GM21367 (cell line): ENCODE data around the gene NCAM2.

ENCODE experiments used
- ATAC-seq: cut with Tn5 transposase; IDR thresholded peaks from one replicate; pipeline ENCODE4 v1.9.1; 2021; ENCODE audit not compliant: unreplicated experiment

NCAM2 gene

DNA sequence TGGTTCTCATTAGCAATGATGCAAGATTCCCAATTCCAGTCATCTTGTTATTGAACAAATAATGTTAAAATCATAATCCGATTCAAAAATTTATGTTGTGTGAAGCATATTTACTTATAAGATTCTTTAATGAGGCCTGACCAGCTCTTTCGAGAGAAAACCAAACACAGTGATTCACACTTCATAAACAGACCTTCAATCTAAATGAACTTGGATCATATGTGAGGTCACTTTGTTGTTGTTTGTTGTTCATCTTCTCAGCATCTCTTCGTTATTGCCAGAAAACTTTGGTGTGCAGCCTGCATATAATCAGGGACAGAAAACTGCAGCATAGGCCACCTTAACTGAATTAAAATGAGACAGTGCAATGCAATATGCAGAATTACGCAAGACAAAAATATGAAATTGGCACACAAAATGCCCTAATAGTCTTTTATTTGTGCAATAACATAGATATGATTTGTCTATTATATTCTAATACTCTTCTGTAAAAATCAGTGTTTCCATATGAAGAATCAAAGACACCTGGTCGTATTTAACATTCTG, 30.1 kb downstream of the NCAM2 start:
- no peak for ATAC-seq

DNA sequence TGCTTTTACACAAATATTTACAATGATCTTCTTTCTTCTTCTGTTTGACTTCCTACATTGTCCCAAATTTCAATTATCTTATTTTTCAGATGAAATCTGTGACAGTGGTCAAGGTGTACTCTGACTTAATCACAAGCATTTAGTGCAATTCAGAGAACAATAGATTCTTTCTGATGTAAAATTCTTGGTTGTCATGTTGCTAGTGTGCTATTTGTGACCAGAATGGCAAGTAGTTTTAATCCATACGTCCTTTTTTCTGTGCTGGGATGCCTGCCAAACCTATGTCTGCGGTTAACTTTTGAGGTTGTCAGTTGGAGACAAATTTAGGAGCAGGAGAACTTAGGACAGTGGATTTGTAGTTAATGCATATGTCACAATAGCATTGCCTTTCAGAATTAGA, 31.0 kb downstream of the NCAM2 start:
- ATAC-seq = no peak

DNA sequence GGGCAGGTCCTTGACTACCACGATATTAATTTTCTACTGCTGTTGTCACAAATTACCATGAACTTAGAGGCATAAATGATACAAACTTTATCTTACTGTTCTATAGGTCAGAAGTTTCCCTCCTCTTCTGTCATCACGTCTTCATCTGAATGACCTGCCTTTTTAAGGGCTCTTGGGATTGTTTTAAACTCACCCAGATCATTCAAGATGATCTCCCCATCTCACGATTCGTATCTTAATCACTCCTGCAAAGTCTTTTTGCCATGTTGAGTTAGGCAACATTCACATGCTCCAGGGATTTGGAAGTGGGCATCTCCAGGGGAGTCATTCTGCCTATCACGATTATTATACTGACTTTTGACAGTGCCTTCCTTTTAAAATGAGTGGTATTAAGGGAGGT, 32.1 kb downstream of the NCAM2 start:
- ATAC-seq = no peak

DNA sequence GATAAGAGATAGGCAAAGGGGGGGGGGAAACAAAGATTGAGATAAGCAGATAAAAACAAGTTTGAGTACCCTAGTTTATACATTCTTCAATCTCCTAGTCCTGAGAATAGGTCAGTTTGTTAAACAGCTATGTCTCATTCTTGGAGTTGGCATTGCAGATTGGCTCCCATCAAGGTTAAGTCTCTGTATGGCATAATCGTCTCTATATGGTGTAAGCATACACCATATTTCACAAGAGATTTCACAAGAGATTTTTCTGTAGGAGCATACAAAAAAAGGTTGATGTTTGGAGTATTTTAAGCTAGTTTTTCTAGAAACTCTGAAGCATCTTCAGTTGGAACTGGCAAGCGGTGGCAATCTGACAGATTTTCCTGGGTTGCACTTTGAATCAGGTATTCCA, 35.8 kb downstream of the NCAM2 start:
- ATAC-seq = no peak

DNA sequence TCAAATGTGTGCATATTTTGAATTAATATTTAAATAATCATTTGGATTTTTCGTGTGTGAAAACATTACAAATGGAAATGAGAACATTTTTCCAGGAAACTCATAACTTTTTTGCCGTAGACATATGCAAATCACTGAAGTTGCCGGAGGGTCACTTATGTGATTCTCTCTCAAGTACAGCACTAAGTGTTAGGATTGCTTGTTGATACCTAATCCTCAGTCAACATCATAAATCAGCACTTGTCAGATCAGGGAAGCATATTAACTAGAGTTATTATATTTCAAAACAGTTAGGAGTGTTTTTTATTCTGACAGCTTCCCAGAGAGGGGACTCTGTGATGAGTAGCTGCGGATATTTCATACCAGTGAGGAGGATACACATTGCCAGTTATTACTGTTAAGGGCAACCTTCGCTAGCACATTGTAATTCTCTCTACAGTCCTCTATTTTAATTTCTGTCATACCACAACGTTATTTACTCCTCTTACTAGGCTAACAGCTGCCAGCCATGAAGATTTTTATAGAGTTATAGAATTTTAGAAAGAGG, 41.5 kb downstream of the NCAM2 start:
- no peak for ATAC-seq

DNA sequence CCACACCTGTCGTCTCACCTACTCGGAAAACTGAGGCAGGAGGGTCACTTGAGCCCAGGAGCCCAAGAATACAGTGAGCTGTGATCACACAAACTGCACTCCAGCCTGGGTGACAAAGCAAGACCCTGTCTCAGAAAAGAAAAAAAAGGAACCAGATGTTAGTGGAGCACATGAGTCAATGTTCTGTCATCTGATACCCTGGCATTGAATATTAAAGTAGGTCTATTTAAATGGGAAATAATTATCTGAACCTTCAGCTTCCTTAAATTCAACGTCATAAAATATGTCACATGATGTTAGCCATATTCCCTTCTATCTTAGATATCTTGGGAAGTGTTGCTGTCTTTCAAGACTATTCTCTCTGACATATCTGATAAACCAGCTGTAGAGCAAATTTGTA, 47.3 kb downstream of the NCAM2 start:
- ATAC-seq = no peak

DNA sequence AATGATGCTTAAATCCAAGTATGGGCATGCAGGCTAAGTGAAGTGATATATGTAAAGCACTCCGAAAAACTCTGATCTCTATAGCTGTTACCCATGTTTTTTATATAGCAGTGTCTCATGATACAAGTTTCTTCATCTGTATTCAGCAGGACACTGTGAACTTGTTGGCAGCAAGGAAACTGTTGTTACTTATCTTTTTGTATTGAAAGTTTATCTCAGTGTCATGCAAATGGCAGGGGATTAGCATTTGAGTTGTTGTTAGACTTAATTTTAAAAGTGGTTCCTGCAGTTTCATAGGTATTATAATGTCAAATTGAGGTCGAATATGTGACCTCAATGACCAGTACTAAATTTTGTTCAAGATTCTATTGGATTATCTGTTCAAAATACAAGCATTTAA, 47.9 kb downstream of the NCAM2 start:
- no peak for ATAC-seq

DNA sequence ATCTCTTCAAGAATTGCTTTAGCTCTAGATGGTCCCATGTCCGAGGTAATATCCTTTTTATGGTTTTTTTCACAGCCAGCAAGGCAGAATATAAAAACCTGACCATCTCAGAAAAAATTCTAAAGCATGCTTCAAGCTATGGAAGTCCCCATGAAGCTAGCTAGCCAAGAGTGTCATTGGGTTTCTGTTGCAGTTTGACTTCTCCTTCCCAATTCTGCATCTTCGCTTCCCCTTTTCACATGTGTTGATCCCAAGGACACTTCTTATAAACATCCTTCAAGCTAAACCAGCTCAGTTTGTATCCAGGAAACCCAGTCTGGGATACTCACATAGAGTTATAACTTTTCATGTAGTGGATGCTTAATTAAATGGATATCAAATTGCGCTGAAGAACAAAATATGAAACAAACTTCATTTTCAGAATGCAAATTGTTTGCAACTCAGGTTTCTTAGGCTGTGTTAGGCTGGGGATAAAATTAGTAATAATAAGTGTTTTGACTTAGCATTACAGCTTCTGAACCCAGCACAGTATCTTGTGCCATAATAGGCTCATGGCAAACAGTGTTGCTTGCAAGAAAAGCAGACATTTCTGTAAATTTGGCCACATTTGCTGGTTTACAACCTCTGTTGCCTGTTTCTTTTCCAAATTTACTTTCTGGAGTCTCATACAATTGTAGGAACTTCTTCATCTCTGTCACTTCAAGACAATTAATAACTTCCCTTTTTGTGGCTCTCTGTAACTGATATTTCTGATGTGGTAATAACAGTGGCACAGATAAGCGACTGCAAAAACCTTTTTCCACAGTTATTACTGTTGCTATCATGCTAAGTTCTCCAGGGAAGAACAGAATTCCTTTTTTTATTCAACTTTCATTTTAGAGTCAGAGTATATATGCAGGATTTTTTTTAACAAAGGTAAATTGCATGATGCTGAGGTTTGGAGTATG, 53.2 kb downstream of the NCAM2 start:
- ATAC-seq = no peak

DNA sequence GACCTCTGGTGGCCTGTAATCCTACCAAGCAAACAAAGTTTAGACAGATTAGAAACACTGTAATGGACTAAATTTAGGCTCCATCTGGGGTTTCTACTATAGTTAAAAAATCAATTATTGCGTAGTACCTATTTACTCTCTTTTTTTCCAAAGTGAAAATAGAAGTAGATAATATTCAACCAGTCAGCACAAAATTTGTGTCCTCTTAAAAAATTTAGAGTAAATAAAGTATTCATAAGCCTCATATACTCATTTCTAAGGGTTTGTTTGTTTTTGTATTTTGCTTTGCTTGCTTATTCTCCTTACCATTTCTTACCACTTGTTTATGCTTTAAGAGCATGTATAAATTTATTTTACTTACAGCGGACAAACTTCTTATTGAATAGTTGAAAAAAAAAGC, 54.5 kb downstream of the NCAM2 start:
- no peak for ATAC-seq

DNA sequence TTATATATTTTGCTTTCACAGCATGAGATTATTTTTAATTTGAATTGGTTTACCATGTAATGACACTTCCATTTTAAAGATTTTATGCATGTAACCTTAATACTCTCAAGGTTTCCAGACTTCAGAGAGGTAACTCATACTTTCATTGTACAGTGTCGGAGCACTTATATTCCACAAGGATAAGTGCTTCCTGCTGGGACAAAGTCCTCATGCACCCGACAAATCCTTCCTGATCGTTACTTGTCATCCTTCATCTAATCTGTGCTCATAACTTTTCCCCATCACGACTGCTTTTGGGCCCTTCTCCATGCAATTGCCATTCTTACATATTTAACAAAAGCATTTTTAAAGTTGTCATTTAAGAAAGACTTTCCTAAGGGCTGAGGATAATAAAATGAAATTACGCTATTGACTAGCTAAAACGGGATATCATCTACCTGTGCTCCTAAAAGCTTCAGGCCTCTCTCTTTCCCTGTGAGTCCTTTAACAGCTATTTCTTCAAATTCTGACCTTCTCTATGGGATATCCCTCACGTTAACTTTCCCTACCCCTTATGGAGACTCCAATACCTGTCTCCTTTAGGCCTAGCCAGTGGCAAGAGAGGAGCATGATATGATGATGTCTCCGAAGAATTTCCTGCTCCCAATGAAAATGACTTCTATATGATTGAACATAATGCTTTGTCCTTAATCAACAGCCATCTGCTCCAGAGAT, 59.3 kb downstream of the NCAM2 start:
- no peak for ATAC-seq

DNA sequence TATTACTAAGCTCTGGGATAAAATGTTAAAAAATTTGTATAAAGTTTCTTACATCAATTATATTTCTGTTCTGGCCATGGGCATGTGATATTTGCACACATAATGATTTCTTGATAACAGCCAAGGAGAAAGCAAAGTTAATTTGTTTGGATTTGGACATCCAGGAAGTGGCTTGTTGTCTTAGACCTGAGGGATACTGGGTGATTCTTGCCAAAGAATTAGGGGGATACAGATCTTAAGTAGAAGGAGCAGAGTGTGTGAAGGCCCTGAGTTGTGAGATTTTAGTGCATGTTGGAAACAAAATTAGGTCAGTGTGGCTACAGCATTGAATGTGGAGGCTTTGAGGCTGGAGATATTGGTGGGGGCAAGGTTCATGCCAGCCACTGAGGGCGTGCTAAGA, 65.6 kb downstream of the NCAM2 start:
- no peak for ATAC-seq

DNA sequence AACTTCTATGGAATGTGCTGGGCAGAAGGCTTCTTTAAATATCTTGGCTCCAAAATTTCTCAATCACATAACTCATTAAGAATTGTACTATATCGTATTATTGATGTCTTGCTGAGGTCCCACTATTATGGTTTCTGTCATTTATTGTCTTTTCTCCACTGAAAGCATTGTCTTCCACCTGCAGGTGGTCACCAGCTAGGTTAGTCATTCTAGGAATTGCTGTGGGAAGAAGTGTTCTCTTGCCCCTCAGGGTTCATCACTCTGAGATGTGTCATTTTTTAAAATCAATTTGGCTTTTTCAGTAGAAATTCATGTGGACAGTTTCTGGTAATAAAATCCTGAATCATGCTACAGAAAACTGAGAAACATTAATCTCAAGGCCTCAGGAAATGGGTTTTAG, 66.1 kb downstream of the NCAM2 start:
- no peak for ATAC-seq

DNA sequence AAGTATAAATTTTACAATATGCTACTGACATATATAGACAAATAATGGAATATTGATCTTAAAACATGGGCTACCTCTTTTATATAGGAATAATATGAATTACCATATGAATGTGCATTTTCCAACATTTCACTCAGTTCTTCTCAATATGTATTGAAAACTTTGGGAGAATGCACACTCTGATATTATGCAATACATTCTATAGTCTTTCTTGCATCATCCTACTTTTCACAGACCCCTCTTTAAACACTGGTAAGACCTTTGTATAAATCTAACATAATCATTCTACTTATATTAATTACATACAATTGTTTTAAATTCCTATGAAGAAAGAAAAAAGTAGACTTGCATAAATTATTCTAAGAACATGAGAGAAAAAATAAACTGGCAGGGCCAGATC, 69.2 kb downstream of the NCAM2 start:
- ATAC-seq = no peak

DNA sequence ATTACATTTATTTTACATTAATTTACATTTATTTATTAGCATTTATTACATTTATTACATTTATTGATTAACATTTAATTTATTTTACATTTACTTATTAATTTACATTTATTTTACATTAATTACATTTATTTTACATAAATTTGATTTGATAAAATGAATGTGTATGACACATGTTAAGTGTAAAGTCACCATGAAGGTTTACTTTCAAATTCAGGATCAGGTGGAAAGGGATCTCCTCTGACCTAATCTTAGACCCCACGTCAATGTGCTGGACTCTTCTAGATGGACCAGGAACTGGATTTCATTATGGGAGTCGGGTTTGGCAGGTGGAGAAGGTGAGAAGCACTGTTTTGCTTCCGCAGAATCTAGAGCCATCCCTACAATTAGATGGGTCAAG, 76.1 kb downstream of the NCAM2 start:
- ATAC-seq = no peak

DNA sequence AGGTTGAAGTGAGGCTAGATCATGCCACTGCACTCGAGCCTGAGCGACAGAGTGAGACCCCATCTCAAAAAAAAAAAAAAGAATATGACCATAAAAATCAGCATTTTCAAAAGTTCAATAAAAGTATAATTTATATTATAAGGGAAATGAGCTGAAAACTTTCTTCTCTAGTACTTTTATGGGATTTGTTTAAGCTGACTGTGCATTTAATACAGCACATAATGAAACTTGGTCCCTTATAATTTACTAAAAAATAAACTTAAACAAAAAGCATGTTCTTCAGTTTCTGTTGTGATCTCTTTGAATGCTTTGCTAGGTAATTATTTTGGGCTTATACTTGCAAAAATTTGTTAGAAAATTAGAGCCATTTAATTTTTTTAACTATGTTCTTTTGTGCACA, 77.8 kb downstream of the NCAM2 start:
- ATAC-seq = no peak

DNA sequence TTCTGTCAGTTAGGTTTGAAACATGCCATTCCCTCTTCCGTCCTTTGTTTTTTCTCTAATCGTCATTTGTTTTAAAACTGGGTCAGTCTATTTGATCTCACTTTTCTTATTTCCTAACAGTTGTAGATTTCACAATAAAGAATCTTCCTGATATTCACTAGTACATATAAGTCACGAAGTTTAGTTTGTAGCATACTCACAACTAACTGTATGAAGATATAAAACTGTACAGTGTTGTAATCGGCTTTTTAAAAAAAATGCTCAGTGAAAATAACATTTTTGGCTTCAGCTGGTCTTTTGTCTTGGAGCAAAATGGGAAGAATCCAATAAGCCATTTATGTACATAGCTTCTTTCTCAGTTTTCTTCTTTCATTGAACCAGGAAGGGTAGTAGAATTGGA, 78.3 kb downstream of the NCAM2 start:
- no peak for ATAC-seq

DNA sequence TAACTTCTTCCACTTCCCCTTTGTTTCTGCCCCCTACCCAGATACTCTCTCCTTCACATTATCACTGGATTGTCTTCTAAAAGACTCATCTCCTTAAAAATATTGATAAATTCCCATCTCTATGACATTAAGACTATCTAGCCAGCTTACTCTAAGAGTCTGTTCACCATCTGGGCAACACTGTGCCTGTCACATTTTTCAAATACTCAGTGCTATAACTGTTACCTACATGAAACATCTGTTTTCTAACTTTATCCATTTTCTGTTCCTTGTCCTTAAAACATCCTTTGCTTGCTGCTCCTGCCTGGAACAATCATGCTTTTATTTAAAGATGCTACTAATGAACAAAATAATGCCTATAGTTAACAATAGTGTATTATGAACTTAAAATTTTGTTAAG, 81.4 kb downstream of the NCAM2 start:
- no peak for ATAC-seq

DNA sequence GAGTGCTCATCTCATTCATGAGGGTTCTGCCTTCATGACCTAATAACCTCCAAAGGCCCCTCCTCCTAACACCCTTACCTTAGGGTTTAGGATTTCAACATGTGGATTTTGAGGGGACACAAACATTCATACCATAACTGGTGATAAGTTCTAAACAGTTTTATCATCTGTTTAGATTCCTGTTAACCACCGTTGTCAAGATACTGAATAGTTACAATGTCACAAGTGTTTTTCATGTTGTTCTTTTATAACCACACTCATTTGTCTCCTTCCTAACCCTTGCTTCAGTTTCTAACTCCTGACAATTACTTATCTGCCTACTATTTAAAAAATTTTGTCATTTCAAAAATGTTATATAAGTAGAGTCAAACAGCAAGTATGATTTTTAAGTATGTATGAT, 86.0 kb downstream of the NCAM2 start:
- ATAC-seq = no peak

DNA sequence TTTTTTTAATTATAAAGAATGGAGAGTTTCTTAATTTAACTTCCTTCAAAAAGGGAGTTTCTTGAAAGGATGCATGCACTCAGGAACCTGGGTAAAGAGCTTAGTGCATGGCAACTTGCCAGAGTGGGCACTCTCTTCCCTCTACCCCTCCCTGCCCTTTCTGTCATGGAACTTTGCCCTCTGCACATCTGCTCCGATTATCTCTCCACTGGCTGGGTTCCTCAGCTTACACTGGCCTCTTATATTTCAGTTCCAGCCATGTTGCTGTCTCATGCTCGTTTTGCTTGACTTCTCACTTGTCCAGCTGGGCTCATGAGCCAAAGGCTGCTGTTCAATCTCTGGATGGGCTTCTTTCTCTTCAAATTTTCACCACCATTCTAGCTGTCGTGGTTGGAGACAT, 87.0 kb downstream of the NCAM2 start:
- ATAC-seq = no peak

DNA sequence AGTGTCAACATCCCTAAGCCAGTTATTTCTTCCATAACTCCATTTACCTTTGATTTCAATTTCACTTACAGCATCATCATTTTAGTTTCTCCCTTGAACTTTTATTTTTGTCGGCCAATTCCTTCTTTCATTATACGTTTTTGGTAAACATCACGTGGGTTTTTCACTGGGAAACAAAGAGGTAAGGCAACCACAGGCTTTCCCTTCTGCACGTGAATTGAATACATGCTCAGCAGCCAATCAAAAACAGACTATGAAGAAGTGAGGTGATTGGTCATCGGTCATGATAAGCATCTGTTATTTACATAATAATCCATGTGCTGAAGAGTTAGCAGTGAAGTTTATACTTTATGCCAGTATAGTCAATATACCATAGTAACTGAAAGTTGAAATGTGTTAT, 98.7 kb downstream of the NCAM2 start:
- ATAC-seq = no peak

DNA sequence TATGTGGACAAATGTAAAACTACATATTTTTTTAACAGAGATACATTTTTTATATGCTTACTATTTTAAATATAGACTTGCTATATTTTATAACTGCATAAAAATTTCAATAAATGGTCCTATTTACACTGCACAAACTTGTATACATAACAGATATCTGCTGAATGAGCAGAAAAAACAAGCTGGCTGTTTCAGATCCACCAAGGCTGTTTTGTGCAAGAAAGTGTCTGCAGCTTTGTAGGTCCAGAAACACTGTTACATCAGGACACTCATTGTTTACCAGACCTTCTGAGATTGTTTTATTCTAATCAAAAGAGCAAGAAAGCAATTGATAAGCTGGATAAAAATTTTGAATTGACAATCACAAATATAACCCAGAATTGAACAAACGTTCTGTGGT, 99.3 kb downstream of the NCAM2 start:
- no peak for ATAC-seq

DNA sequence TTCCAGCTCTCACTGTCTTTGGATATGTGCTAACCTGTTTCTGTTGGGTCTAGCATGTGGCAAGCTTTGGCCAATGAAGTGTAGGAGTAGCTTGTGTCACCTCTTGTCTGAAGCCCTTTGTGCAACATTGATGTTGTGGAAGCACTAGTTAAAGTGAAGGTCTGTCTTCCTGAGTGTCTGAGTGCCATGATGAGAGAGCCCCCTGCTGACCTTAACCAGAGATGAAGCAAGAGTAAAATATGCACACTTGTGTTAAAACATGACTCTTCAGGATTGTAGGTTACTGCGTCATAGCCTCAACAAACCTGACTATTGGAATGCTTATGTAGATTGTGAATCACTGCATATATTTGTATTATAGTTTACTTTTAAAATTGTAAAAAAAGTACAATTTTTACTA, 103.7 kb downstream of the NCAM2 start:
- no peak for ATAC-seq
